H1 (cell line): ENCODE measurements around the gene EPHB1. TPM values are rescaled to one million over a fixed set of nuclear protein-coding genes. Genes with fewer than 3 reads are reported as not detected.

Experiments
- CTCF ChIA-PET: fragments of 300-600 bp; sonication (Branson Sonifier 250); formaldehyde crosslinking; loops from one replicate; lab custom pipeline; 2021; ENCODE audit not compliant: partially characterized antibody; lab: Charles Lee
- POLR2A ChIA-PET: fragments of 300-600 bp; sonication (Branson Sonifier 250); formaldehyde crosslinking; loops from one replicate; lab custom pipeline; 2021; ENCODE audit warnings: inconsistent platforms; ENCODE audit not compliant: partially characterized antibody; lab: Charles Lee
- DNase-seq, 2 experiments: peaks; one replicate each; pipeline versions ENCODE4 v3.0.0 to v3.0.0-alpha.2; 2010 to 2022; ENCODE audit warnings: low spot score in 2 of 2, low read depth in 1 of 2, mixed read lengths in 1 of 2
- FAIRE-seq: peaks from 2 replicates; lab custom pipeline; 2011; peaks lifted over from hg19 to GRCh38; lab: Jason Lieb, UNC
- H2AFZ ChIP-seq: 2 replicates; pipeline ENCODE4 v1.8.1; 2012; ENCODE audit warnings: low read length, inconsistent platforms
- H2AK5ac ChIP-seq: 2 replicates; pipeline ENCODE4 v1.6.1; 2013; ENCODE audit warnings: low read depth, low read length
- H2BK120ac ChIP-seq: replicated peaks from 2 replicates; pipeline ENCODE3; 2013; ENCODE audit warnings: low read depth, low read length, inconsistent platforms
- H2BK12ac ChIP-seq: 2 replicates; pipeline ENCODE4 v1.6.1; 2013; ENCODE audit warnings: low read depth, low read length
- H2BK15ac ChIP-seq: 2 replicates; pipeline ENCODE4 v1.6.1; 2013; ENCODE audit warnings: low read length
- H2BK20ac ChIP-seq: 2 replicates; pipeline ENCODE4 v1.6.1; 2013; ENCODE audit warnings: low read length
- H2BK5ac ChIP-seq: 2 replicates; pipeline ENCODE4 v1.6.1; 2013; ENCODE audit warnings: low read depth, low read length
- H3K14ac ChIP-seq: 2 replicates; pipeline ENCODE4 v1.6.1; 2013; ENCODE audit warnings: inconsistent platforms; ENCODE audit not compliant: insufficient read length
- H3K18ac ChIP-seq: 2 replicates; pipeline ENCODE4 v1.6.1; 2013; ENCODE audit warnings: low read length; ENCODE audit errors: extremely low read depth
- H3K23ac ChIP-seq: 2 replicates; pipeline ENCODE4 v1.6.1; 2013; ENCODE audit warnings: inconsistent platforms; ENCODE audit not compliant: insufficient read length
- H3K23me2 ChIP-seq: 2 replicates; pipeline ENCODE4 v1.6.1; 2013; ENCODE audit warnings: low read depth, low read length
- H3K27ac ChIP-seq: 2 replicates; pipeline ENCODE4 v1.6.1; 2011; ENCODE audit warnings: low read depth, low read length, inconsistent platforms
- H3K27me3 ChIP-seq, 4 experiments: replicated peaks in 1 of 4; 1 replicate in 1 of 4; 2 replicates in 3 of 4; pipeline versions ENCODE4 v1.6.1 to v1.8.1; 2011 to 2013; ENCODE audit warnings: low read length in 3 of 4, mild to moderate bottlenecking in 3 of 4, inconsistent platforms in 2 of 4, mixed read lengths in 2 of 4, moderate library complexity in 1 of 4; ENCODE audit not compliant: control insufficient read depth in 3 of 4, insufficient read depth in 3 of 4; ENCODE audit errors: extremely low read depth in 1 of 4
- H3K36me3 ChIP-seq, 4 experiments: 2 replicates each; pipeline versions ENCODE4 v1.6.1 to v1.8.1; 2011 to 2013; ENCODE audit warnings: mild to moderate bottlenecking in 4 of 4, low read length in 3 of 4, moderate library complexity in 2 of 4, control low read depth in 1 of 4, inconsistent platforms in 1 of 4; ENCODE audit not compliant: insufficient read depth in 4 of 4, control insufficient read depth in 2 of 4
- H3K4ac ChIP-seq: replicated peaks from 2 replicates; pipeline ENCODE3; 2013; ENCODE audit warnings: low read length, low read depth, mixed read lengths, inconsistent platforms; ENCODE audit not compliant: insufficient read length
- H3K4me1 ChIP-seq, 4 experiments: replicated peaks in 1 of 4; 1 replicate in 1 of 4; 2 replicates in 3 of 4; pipeline versions ENCODE4 v1.6.1 to v1.8.1; 2011 to 2013; ENCODE audit warnings: low read length in 3 of 4, inconsistent platforms in 2 of 4, mixed read lengths in 1 of 4; ENCODE audit not compliant: insufficient read depth in 4 of 4, control insufficient read depth in 3 of 4
- H3K4me2 ChIP-seq, 2 experiments: 2 replicates each; pipeline versions ENCODE4 v1.6.1 to v1.8.1; 2011 to 2013; ENCODE audit warnings: low read depth in 2 of 2, low read length in 2 of 2, control low read depth in 1 of 2, inconsistent platforms in 1 of 2, mild to moderate bottlenecking in 1 of 2; ENCODE audit not compliant: insufficient read depth in 1 of 2
- H3K4me3 ChIP-seq, 4 experiments: fragments of 200-600, 300-600 bp in 1 of 4; sonication (generic), shearing (Covaris generic), sonication (Bioruptor Twin) in 1 of 4; 2 replicates each; pipeline versions ENCODE4 v1.5.1 to v1.8.1; 2011 to 2016; ENCODE audit warnings: low read length in 4 of 4, low read depth in 3 of 4, control low read depth in 2 of 4, inconsistent platforms in 2 of 4, mild to moderate bottlenecking in 2 of 4, mixed read lengths in 1 of 4, moderate library complexity in 1 of 4; ENCODE audit not compliant: insufficient read depth in 2 of 4; ENCODE audit errors: extremely low read depth in 1 of 4
- H3K56ac ChIP-seq: replicated peaks from 2 replicates; pipeline ENCODE3; 2013; ENCODE audit warnings: low read depth, mild to moderate bottlenecking, mixed read lengths, low read length, inconsistent platforms; ENCODE audit not compliant: insufficient read length
- H3K79me1 ChIP-seq: 2 replicates; pipeline ENCODE4 v1.6.1; 2013; ENCODE audit warnings: low read depth, low read length, control low read depth
- H3K79me2 ChIP-seq, 2 experiments: 2 replicates each; pipeline versions ENCODE4 v1.6.1 to v1.8.1; 2012 to 2013; ENCODE audit warnings: low read length in 2 of 2, mild to moderate bottlenecking in 2 of 2, inconsistent platforms in 1 of 2; ENCODE audit not compliant: insufficient read depth in 2 of 2, control insufficient read depth in 1 of 2
- H3K9ac ChIP-seq, 4 experiments: replicated peaks in 1 of 4; 1 replicate in 1 of 4; 2 replicates in 3 of 4; pipeline versions ENCODE4 v1.6.1 to v1.8.1; 2011 to 2013; ENCODE audit warnings: low read depth in 3 of 4, low read length in 3 of 4, control low read depth in 2 of 4, mild to moderate bottlenecking in 2 of 4, moderate library complexity in 2 of 4, inconsistent platforms in 1 of 4; ENCODE audit errors: extremely low read depth in 1 of 4
- H3K9me3 ChIP-seq, 2 experiments: 2 replicates each; pipeline versions ENCODE4 v1.6.1 to v1.8.1; 2012 to 2013; ENCODE audit warnings: mild to moderate bottlenecking in 2 of 2, moderate library complexity in 2 of 2, control low read depth in 1 of 2, inconsistent platforms in 1 of 2, low read depth in 1 of 2, low read length in 1 of 2, mixed read lengths in 1 of 2; ENCODE audit not compliant: insufficient read depth in 2 of 2
- H4K20me1 ChIP-seq, 2 experiments: replicated peaks in 1 of 2; 2 replicates each; pipeline versions ENCODE3 to v1.8.1; 2011 to 2013; ENCODE audit warnings: inconsistent platforms in 2 of 2, low read length in 2 of 2, mild to moderate bottlenecking in 1 of 2; ENCODE audit not compliant: insufficient read depth in 2 of 2, control insufficient read depth in 1 of 2
- H4K5ac ChIP-seq: 2 replicates; pipeline ENCODE4 v1.6.1; 2013; ENCODE audit warnings: low read length, low read depth, mixed read lengths, inconsistent platforms; ENCODE audit not compliant: insufficient read length
- H4K8ac ChIP-seq: 2 replicates; pipeline ENCODE4 v1.8.0; 2013; ENCODE audit warnings: mild to moderate bottlenecking, moderate library complexity, low read length, inconsistent platforms; ENCODE audit not compliant: insufficient read depth; ENCODE audit errors: extremely low read depth
- H4K91ac ChIP-seq: replicated peaks from 2 replicates; pipeline ENCODE3; 2013; ENCODE audit warnings: low read length, mixed read lengths, inconsistent platforms; ENCODE audit not compliant: insufficient read length
- ATF3 ChIP-seq: IDR thresholded peaks from 2 replicates; pipeline ENCODE4 v1.6.1; 2011; ENCODE audit warnings: low read depth, mild to moderate bottlenecking, low read length; ENCODE audit not compliant: insufficient read depth
- CTBP2 ChIP-seq: IDR thresholded peaks from 2 replicates; pipeline ENCODE4 v1.7.0; 2011; ENCODE audit warnings: borderline replicate concordance, mild to moderate bottlenecking, moderate library complexity, mixed read lengths, low read length; ENCODE audit not compliant: insufficient read depth, insufficient read length
- EZH2 ChIP-seq: fragments of 200-600 bp; sonication (generic); IDR thresholded peaks from 2 replicates; pipeline ENCODE4 v1.7.1; 2012; ENCODE audit warnings: low read depth, mild to moderate bottlenecking, moderate library complexity, low read length, inconsistent platforms; ENCODE audit not compliant: severe bottlenecking
- KDM5A ChIP-seq: fragments of 200-600 bp; IDR thresholded peaks from 2 replicates; pipeline ENCODE4 v1.7.1; 2012; ENCODE audit warnings: mild to moderate bottlenecking, low read length, inconsistent platforms, mixed read lengths
- POLR2AphosphoS5 ChIP-seq: IDR thresholded peaks from 2 replicates; pipeline ENCODE4 v1.6.1; 2011; ENCODE audit warnings: low read depth, low read length
- POU5F1 ChIP-seq: IDR thresholded peaks from 2 replicates; pipeline ENCODE4 v1.6.1; 2011; ENCODE audit warnings: low read depth, mild to moderate bottlenecking, low read length, moderate library complexity
- RAD21 ChIP-seq, 2 experiments: IDR thresholded peaks in 1 of 2; conservative IDR thresholded peaks in 1 of 2; 2 replicates each; pipeline ENCODE4 v1.6.1; 2011; ENCODE audit warnings: low read depth in 2 of 2, low read length in 2 of 2, improper control_type of control experiment in 1 of 2, inconsistent platforms in 1 of 2, mild to moderate bottlenecking in 1 of 2, moderate library complexity in 1 of 2
- RBBP5 ChIP-seq: IDR thresholded peaks from 2 replicates; pipeline ENCODE4 v1.7.1; 2012; ENCODE audit warnings: low read depth, mild to moderate bottlenecking, inconsistent platforms, low read length, moderate library complexity, borderline replicate concordance
- RNF2 ChIP-seq: fragments of 200-900, 300-1000 bp; sonication (generic); IDR thresholded peaks from 2 replicates; pipeline ENCODE4 v1.7.1; 2016; ENCODE audit warnings: borderline replicate concordance, low read depth, mild to moderate bottlenecking, antibody characterized with exemption, low read length; ENCODE audit not compliant: poor library complexity, severe bottlenecking; ENCODE audit errors: missing control alignments
- WGBS, 2 experiments: shearing (Covaris generic) in 1 of 2; methylation state at CpG; one replicate each; pipeline versions ENCODE4 v1.1.6 to v1.1.7; 2013 to 2015; ENCODE audit warnings: low lambda C conversion rate in 2 of 2, mixed read lengths in 2 of 2, inconsistent platforms in 1 of 2, low coverage in 1 of 2, missing lambda C conversion rate in 1 of 2; ENCODE audit not compliant: insufficient replicate concordance in 2 of 2, insufficient coverage in 1 of 2, insufficient read length in 1 of 2; ENCODE audit errors: extremely low coverage in 1 of 2, missing lambda C conversion rate in 1 of 2; 5-methylcytosine and 5-hydroxymethylcytosine counted together
- polyA plus RNA-seq, 7 experiments: library from polyadenylated mRNA; depleted of rRNA in 3 of 7; stranded (reverse) in 5 of 7; unstranded in 2 of 7; fragments of >200 nt in 5 of 7; fragments of 200-250 nt in 2 of 7; gene quantifications; 1 replicate in 5 of 7; 2 replicates in 1 of 7; 4 replicates in 1 of 7; pipeline versions ENCODE4 v1.2.1 to v1.2.3, GENCODE V29; 2011 to 2013; ENCODE audit warnings: missing spikeins in 2 of 7, mixed read lengths in 2 of 7
- total RNA-seq: library from RNA; stranded (reverse); fragmentation: NEBNext Ultra II Directional; extraction: Animal tissue kit (Norgen Biotek cat#: 25700); gene quantifications from 2 replicates; pipeline ENCODE4 v1.2.1, GENCODE V29; 2021

EPHB1 gene
- total and polyA plus RNA-seq, 2 of the 8 experiments (the other 6 are each of a cell fraction or from before 2014, with no cell fraction given), result 3.5 to 5.9 TPM

- H3K23ac ChIP-seq, result no peak overlapping the region
- H3K4me2 ChIP-seq, result no peak overlapping the region
- H2AFZ ChIP-seq, result no peak overlapping the region
- H3K4ac ChIP-seq, result no peak overlapping the region
- H2BK12ac ChIP-seq, result 0 out of 2 replicates have a peak overlapping the region, but pooled peaks have one; percentile 4
- H2BK5ac ChIP-seq, result no peak overlapping the region
- no peaks in the 10 kb centered on the region for H3K79me1 ChIP-seq
- no peak overlapping the region for H3K27ac ChIP-seq
- no peak overlapping the region for H3K14ac ChIP-seq
- peaks cover 0 to 7% (median 0%) of the 10 kb centered on the region in 4 experiments; a peak in 3 of 7 replicates for H3K4me1 ChIP-seq
- H3K27me3 ChIP-seq, result no peaks in the 10 kb centered on the region; a peak in 1 of 7 replicates
- H3K18ac ChIP-seq, result no peak overlapping the region
- ChIA-PET CTCF (interaction anchor here (0.6 to 4.8 kb wide), 12 partner anchors 9 to 948 kb away, joined by 3 to 41 read pairs (median 8); partner anchors contain the start of gene EPHB1), POLR2A (interaction anchor here (1.3 kb wide), 1 partner anchor 10 kb away, joined by 5 read pairs; no protein-coding TSS in a partner anchor)
- H4K8ac ChIP-seq, result 0 out of 2 replicates have a peak overlapping the region, but pooled peaks have one; percentile 12
- H3K9me3 ChIP-seq, result peaks cover 3 to 9% of the 10 kb centered on the region in 2 experiments; a peak in 3 of 4 replicates
- no peak overlapping the region for H4K5ac ChIP-seq
- H2BK20ac ChIP-seq, result no peak overlapping the region
- H3K36me3 ChIP-seq, result peaks cover 0 to 1% (median 0%) of the 10 kb centered on the region in 4 experiments; a peak in 1 of 8 replicates
- no peak overlapping the region for H3K4me3 ChIP-seq
- H3K56ac ChIP-seq, result no peak overlapping the region
- no peak for FAIRE-seq
- H2AK5ac ChIP-seq, result no peak overlapping the region
- H2BK15ac ChIP-seq, result no peak overlapping the region
- no peak overlapping the region for H2BK120ac ChIP-seq
- H4K91ac ChIP-seq, result no peak overlapping the region
- WGBS, 2 experiments, result 78% methylated on average over 6 of the region's 6 CpGs; no CpG with 5 or more reads in 1 of the 2 experiments
- H3K9ac ChIP-seq, result no peak overlapping the region
- H4K20me1 ChIP-seq, result no peaks in the 10 kb centered on the region
- no peaks in the 10 kb centered on the region for H3K23me2 ChIP-seq
- no peaks in the 10 kb centered on the region for H3K79me2 ChIP-seq
- peak in 1 of 2 experiments; percentile 24 for DNase-seq
- TF ChIP-seq RNF2, result no peak
- TF ChIP-seq EZH2, result no peak
- TF ChIP-seq POU5F1, result no peak
- TF ChIP-seq RAD21 (IDR thresholded peaks at IDR 0.05 in 1 of 2, conservative IDR thresholded peaks at IDR 0.05 in 1 of 2; ENCODE audit: low read depth in 2 of 2, low read length in 2 of 2), result no peak
- no peak for TF ChIP-seq KDM5A
- no peak for TF ChIP-seq RBBP5
- TF ChIP-seq POLR2AphosphoS5, result no peak
- no peak for TF ChIP-seq CTBP2
- TF ChIP-seq ATF3, result no peak
Measured at GRCh38 chr3:135238871-135239614, 444.0 kb downstream of the EPHB1 start.
